GM12865 (cell line): ENCODE data around the gene NR6A1.

ENCODE experiments used
- DNase-seq: peaks from one replicate; pipeline ENCODE4 v3.0.0; 2010; ENCODE audit warnings: low read depth
- H3K4me3 ChIP-seq: 2 replicates; pipeline ENCODE4 v1.5.1; 2011; ENCODE audit warnings: mild to moderate bottlenecking, low read depth, low read length, control low read depth
- CTCF ChIP-seq: IDR thresholded peaks from 2 replicates; pipeline ENCODE4 v1.5.1; 2011; ENCODE audit warnings: low read length, control low read depth, low read depth, inconsistent platforms; ENCODE audit not compliant: insufficient read depth; ENCODE audit errors: missing control alignments

The NR6A1 gene

GRCh38 chr9:124468061-124468740 is 302.9 kb downstream of the NR6A1 start:
- DNase-seq: no peak
- TF ChIP-seq CTCF: no peak
- no peak overlapping the region for H3K4me3 ChIP-seq

GRCh38 chr9:124467410-124468060 is 303.6 kb downstream of the NR6A1 start:
- no peak for DNase-seq
- H3K4me3 ChIP-seq: no peak overlapping the region
- no peak for TF ChIP-seq CTCF
